Activated CD4-positive, alpha-beta T cell treated with anti-CD3 and anti-CD28 coated beads, Interleukin-2, amount 50 U/mL, for 16 hours (primary cell): ENCODE results near the gene PRKAR1B.
"Not testable (repeated sequence)": the region's sequence is repeated elsewhere in the genome, so short reads cannot be mapped to it uniquely, and the experiment has no call there.

ENCODE experiments used
- DNase-seq: peaks from one replicate; pipeline ENCODE4 v3.0.0-alpha.2; 2020

The PRKAR1B gene

GRCh38 chr7:641269-641671, 85.8 kb downstream of the PRKAR1B start:
- DNase-seq = no peak

- no peak for DNase-seq
These were observed 88.6 kb downstream of the PRKAR1B start for GRCh38 chr7:638256-639011.

GRCh38 chr7:637826-638225, 89.3 kb downstream of the PRKAR1B start:
- DNase-seq = no peak

- no peak for DNase-seq
These were observed 90.7 kb downstream of the PRKAR1B start for GRCh38 chr7:636396-636795.

GRCh38 chr7:635687-636382, 91.2 kb downstream of the PRKAR1B start:
- DNase-seq = not testable (repeated sequence)

- DNase-seq = no peak
These were observed 91.9 kb downstream of the PRKAR1B start for GRCh38 chr7:635227-635626.

GRCh38 chr7:633381-634018, 93.6 kb downstream of the PRKAR1B start:
- no peak for DNase-seq

- DNase-seq = no peak
These were observed 94.3 kb downstream of the PRKAR1B start for GRCh38 chr7:632831-633210.

- DNase-seq = no peak
These were observed 94.9 kb downstream of the PRKAR1B start for GRCh38 chr7:631964-632830.

- DNase-seq = no peak
These were observed 95.8 kb downstream of the PRKAR1B start for GRCh38 chr7:631291-631711.

- DNase-seq = no peak
These were observed 96.5 kb downstream of the PRKAR1B start for GRCh38 chr7:630539-630938.

- no peak for DNase-seq
These were observed 97.0 kb downstream of the PRKAR1B start for GRCh38 chr7:630111-630511.

- no peak for DNase-seq
These were observed 98.3 kb downstream of the PRKAR1B start for GRCh38 chr7:628826-629225.

- no peak for DNase-seq
These were observed 98.7 kb downstream of the PRKAR1B start for GRCh38 chr7:628402-628763.

- DNase-seq = no peak
These were observed 99.2 kb downstream of the PRKAR1B start for GRCh38 chr7:627661-628401.

GRCh38 chr7:625376-625971, 101.6 kb downstream of the PRKAR1B start:
- DNase-seq = no peak

GRCh38 chr7:623464-623863, 103.6 kb downstream of the PRKAR1B start:
- no peak for DNase-seq

GRCh38 chr7:621572-622285, 105.4 kb downstream of the PRKAR1B start:
- no peak for DNase-seq

- DNase-seq = no peak
These were observed 106.2 kb downstream of the PRKAR1B start for GRCh38 chr7:620885-621284.

- peak; percentile 69 for DNase-seq
These were observed 107.0 kb downstream of the PRKAR1B start for GRCh38 chr7:620056-620455.

- no peak for DNase-seq
These were observed 107.7 kb downstream of the PRKAR1B start for GRCh38 chr7:619368-619840.
